ENCODE results near the gene NOC4L.
"Not testable (repeated sequence)": the region's sequence is repeated elsewhere in the genome, so short reads cannot be mapped to it uniquely, and the experiment has no call there.

NOC4L gene

DNA sequence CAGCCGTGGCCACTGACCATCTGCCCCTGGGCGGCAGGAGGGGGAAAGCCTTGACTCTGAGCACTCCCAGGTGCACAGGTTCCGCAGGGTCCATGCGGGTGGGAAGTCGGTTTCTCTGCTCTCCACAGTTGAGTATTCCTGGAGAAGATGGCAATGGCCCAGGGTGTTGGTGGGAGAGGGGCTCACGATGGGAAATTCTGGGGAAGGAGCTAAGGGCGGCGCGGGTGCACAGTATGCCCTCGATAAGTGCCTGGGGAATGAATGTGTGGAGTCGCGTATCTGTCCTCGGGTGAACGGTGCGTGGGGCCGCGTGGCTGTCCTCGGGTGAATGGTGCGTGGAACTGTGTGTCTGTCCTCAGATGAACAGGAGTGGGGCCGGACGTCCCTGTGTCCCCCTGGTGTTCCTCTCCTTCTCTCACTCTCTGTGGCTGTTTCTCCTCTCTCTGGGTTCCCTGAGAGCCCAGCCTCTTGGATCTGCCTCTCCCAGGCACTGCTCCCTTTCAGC, 38.0 kb downstream of the NOC4L start:
- DNase-seq, result no peak

DNA sequence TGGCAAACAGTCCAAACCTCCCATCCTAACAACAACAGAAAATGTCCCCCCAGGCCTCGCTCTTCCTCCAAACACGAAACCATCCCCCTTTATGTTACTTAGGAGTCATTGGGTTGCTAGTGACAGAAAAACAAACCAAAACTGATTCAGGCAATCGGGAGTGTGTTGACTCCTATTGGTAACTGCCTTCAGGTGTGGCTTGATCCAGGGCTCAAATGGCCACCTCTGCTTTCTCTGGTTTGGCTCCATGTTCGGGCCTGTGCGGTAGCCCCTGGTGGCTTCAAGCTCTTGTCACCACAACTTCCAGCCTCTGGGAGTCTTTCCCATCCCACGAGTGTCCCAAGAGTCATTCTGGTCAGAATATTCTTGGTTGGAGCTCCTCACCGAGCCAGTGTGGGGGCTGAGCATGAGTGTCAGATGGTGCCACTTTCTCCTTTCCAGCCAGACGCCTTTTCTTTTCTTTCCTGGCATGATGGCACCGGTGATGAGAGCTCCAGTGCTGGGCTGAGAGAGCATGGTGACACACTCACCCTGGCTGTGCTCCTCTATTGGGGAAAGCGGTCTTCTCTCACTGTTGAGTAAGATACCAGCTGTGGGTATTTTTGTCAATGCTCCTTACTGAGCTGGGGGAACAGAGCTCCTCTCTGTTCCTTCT, 38.6 kb downstream of the NOC4L start:
- no peak for DNase-seq

DNA sequence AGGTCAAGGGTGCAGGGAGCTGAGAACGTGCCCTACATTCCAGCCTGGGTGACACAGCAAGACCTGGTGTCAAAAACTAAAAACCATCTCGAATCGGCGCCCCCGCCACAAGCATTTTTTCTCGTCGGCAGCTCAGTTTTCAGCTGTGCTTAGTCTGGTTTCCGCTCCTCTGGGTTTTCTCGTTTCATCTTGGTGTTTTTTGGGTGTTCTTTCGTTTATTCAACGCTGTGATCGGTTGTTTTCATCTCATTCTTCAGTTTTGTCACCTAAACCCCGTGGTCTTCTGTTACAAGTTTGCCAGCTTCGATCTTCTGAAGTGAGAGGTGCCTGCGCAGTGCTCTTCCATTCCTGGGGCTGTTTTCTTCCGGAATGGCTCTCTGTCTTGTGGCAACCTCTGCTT, 41.4 kb downstream of the NOC4L start:
- DNase-seq, result peak; percentile 73

DNA sequence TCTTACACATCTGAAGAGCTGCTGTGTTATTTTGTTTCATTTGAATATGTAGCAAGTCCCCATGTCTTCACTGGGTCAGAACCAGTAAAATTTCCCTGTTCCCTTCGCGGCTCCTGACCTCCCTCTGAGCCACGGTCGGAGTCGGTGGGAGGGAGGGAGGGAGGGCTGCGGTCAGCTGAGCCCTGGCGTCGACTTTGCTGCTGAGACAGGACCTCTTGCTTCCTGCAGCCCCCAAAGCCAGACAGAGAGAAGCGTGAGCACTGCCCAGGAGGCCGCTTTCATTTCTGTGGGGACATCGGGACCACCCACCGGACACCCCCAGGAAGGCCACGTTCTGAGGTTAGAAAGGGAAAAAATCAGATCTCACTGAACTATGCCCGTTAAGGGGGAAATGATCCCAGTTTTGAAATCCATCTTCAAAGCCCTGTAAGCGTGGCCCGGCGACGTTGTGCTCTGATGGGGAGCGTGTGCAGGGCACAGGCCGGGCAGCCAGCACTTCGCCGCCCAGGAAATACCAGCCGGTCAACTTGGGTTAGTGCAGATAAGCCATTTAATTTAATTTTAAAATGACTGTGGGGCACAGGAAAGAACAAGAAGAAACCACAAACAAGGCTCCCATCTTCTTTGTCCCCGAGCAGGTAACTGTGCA, 42.1 kb downstream of the NOC4L start:
- DNase-seq, result no peak

DNA sequence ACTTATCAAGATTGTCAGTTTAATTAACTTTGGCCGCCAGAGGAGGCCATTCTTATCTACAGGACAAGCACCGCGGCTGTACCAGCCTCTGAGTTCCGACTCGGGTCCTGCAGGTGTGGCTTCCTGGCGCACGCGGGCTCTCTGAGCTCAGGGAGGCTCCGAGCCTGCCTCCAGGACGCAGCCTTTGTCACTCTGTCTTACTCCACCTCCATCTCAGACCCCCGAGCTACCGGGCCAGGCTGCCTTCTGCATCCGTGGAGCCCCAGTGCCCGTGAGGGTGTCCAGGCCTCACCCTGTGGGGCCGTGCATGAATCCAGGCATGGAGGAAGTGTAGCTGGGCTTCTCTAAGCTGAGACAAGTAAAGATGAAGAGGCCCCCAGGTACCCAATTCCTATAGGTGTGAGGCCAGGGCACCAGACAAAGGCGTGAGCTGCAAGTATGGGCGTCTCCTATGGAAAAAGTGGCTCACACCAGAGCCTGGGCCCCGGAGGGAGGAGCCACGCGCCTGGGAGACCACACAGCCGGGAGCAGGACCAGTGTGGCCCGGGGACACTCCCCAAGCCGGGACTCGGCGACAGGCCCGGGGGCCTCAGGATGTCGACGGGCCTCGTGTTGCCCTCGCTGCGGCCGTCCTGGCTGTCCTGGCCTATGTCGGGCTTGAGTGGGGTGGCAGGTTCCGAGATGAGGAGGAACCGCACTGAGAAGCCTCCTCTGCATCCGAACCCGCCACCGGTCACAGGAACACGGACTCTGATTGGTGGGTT, 42.8 kb downstream of the NOC4L start:
- no peak for DNase-seq

DNA sequence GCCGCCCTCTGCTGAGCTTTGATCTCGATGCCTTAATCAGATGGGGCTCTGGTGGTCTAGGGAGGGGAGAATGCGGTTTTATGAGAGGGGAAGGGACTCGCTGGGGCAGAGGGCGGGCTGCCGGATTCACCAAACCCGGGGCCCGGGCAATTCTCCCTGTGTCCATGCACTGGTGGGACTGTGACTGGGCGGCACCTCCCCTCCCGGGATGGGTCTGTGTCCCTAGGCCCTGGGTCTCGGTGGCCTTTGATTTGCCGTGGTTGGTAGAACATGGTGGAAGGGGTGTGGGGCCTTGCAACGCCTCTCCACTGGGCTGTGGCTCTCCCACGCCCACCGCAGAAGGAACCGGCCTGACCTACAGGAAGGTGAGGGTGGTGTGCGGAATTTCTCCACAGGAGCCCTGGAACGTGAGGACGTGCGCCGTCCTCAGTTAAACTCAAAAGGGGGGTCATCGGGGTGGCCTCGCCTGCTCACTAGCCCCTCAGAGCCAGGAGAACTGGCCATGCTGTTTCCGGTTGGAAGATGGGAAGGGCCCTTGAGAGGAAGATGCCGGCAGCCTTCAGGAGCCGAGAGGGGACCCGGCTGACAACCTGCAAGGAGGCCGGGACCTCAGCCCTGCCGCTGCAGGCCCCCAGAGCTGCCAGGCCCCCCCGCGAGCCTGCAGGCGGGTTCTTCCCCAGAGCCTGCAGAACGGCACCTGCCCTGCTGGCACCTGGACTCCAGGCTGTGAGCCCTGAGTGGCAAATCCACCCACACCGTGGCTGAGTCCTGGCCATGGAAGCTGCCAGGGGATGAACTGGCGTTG, 43.6 kb downstream of the NOC4L start:
- DNase-seq, result no peak

DNA sequence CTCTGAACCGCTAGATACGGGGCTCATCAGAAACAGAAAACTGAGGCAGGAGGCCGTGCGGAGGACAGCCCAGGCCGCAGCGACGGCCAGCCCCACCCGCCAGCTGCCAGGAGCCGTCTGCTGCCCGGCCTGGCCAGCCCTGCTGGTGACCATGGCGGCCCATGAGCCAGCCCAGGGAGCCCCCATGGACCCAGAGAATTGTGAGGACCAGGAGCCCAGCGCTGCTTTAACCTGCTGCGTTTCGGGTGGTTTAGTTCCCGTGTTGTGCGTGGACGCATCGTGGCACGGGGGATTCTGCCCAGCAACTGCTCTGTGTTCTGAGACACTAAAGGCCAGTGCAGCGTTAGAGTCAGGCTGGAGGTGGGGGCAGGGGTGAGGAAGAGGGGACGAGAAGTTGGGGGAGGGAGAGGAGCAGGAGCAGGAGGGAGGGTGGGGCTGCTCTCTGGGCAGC, 44.2 kb downstream of the NOC4L start:
- no peak for DNase-seq

DNA sequence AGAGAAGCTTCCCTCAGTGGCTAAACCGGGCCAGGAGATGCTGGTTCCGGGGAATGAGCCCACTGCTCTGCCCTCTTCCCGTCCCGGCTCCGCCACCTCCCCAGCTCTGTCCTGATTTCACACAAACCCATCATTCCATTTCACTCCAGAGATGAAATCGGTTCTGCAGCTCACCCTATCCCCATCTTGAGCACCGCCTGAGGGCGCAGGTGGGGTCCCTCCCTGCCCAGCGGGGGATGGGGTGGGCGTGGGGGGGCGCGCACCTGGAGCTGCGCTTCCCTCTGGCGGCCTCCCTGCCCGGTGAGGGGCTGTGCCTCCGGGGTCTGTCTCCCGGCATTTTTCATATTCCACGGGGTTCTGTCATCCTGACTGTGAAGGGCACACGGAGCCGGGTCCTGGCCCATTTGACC, 44.7 kb downstream of the NOC4L start:
- DNase-seq, result no peak

DNA sequence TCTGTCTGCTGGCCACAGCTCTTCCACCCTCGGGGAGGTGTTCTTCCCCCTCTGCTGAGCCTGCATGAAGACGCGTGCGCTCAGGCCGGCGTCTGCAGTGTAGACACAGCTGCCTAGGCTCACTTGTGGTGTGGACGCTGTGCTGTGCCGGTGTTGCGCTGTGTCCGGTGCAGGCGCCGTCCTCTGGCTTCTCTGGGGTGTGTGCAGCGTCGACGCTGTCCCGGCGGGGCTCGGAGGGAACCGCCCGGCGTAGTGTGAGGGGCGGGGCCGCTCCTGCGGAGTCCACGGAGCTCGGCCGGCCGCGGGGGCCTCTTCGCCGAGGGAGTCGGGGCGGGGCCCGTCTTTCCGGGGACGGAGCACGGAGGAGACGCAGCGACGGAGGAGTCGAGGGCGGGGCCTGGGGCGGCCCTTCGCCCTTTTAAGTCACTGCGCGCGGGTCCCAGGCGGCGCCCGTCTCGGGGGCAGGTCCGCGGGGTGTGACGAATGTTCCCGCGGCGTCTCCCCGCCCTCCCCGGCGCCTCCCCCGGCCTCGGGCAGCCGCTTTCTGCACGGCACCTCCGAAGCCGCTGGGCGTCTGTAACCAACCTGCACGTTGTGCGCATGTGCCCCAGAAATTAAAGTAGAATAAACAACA, 45.2 kb downstream of the NOC4L start:
- DNase-seq, result peak; percentile 94

DNA sequence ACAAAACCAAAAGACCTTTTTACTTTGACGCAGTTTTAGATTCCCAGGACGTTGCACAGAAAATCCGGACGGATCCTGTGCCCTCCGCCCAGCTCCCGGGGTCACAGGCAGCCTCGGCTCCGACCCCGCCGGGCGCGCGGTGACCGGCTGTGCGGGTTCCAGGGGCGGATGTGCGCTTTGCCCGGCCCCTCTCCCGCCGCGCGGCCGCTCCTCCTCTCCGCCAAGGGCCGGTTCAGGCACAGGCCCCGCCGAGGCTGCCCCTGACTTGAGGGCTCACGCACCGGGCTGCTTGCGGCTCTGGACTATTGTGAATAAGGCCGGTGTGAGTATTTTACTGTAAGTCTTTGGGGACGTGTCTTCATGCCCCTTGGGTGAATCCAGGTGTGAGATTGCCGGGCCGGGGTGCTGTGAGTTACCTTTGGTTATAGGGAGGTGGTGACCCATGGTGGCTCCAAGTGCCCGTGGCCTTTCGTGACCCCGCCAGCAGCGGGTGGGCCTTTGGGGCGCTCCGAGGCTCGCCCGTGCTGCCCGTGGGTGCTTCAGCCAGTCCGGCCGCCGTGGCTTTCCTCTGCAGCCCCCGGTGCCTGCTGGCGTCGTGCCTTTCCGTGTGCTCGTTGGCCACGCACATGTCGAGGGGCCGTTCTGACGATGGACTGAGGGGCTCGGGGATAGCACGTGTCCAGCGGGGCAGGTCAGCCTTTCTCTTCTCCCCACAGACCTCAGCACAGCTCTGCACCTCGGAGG, 45.9 kb downstream of the NOC4L start:
- DNase-seq, result no peak

DNA sequence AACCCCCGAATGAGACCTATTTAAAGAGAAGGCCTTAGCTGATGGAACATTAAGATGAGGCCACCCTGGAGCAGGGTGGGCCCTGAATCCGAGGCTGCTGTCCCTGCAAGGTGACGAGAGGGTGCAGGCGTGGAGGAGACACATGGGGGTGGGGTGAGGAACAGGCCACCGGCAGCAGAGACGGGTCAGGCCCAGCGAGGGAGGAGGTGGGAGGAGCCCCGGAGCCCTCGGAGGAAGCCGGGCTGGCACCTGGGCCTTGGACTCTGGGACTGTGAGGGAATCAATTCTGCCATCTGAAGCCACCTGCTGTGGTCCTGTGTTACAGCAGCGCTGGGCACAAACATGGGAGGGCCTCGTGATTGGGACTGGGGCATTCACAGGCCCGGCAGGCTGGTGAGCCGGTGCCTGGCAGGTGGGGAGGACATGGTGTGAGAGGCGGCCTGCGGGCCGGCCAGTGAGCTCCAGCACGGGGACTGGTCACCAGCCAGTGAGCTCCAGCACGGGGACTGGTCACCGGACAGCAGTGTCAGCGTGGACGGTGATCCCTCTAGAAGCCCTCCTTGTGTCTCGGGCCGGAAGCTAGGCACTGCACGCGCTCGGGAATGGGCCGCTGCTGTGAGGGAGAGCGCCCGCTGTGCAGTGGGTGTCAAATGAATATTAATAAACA, 46.7 kb downstream of the NOC4L start:
- no peak for DNase-seq

DNA sequence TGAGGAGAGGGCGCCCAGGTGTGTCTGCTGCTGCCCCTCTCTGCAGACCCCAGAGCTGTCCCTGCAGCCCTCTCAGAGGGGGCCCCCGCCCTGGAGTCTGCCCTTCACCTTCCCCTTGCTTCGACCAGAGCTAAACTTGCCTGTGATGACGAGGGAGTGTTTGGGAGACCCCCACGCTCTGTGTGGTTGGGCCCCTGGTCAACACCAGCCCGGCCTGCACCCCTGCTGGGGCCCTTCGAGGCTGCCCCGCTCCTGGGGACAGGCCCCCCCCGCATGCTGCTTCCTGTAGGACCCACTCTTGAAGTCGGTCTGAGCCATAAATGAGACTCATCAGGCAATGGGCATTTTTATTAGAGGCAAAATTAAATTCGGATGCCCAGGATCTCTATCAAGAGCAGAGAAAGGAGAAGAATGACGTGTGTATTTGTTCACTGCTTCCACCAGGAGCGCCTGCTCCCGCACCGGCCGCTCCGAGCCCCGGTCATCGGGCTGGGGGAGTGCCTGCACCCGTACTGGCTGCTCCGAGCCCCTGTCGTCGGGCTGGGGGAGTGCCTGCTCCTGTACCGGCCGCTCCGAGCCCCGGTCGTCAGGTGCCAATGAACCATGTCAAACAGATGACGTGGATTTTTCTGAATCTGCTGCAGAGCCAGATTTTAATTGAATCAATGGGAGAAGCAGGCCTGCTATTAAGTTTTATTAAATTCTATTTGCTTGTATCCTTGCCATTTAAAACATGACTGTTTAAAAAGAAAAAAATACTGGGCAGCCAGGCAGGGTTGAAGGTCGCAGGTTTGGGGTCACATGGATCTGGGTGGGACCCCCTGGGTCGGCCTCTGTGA, 47.7 kb downstream of the NOC4L start:
- no peak for DNase-seq

DNA sequence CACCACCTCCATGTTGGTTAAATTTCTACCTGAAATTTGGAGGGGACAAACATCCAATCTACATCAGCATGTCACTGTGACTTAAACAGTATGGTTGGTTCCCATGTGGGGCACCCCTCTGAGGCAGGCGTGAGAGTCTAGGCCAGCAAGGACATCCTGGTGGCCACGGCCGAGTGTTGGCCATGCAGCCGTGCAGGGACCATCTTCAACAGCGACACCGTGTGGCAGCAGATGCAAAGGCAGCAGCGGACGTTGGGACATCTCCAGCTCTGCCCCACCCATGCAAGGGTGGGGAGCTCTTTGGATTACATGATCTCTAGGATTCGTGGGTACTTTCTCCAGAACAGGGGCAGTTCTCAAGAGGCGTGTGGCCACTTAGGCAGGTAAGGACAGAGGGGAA, 49.8 kb downstream of the NOC4L start:
- no peak for DNase-seq

DNA sequence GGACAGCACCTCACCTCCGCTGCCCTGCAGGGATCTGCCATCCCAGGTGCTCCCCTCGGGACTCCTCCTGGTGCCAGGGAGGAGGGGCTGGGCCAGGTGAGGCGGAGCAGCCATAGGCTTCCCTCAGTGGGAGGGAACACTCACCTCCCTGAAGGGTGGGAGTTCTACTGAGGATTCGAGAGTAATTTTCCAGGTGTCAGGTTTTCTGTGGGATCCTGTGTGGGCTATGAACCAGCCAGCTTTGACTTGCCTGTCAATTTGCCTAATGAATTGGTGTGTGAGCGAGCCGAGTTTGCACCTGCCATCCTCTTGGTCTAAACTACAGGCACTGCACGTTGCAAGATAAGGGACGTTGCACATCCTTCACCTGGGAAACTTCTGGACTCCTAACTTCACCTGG, 50.3 kb downstream of the NOC4L start:
- DNase-seq, result no peak

DNA sequence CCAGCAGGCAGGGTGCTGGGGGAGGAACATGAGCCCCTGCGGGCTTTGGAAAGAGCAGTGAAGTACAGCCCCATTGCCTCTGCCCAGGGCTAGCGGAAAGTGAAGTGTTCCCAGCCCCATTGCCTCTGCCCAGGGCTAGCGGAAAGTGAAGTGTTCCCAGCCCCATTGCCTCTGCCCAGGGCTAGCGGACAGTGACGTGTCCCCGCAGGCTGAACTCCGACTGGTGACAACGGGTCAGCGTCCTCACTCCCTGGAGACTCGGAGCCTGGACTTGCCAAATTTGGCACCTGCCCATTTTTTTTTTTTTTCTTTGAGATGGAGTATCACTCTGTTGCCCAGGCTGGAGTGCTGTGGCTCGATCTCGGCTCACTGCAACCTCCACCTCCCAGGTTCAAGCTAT, 51.0 kb downstream of the NOC4L start:
- not testable (repeated sequence) for DNase-seq

DNA sequence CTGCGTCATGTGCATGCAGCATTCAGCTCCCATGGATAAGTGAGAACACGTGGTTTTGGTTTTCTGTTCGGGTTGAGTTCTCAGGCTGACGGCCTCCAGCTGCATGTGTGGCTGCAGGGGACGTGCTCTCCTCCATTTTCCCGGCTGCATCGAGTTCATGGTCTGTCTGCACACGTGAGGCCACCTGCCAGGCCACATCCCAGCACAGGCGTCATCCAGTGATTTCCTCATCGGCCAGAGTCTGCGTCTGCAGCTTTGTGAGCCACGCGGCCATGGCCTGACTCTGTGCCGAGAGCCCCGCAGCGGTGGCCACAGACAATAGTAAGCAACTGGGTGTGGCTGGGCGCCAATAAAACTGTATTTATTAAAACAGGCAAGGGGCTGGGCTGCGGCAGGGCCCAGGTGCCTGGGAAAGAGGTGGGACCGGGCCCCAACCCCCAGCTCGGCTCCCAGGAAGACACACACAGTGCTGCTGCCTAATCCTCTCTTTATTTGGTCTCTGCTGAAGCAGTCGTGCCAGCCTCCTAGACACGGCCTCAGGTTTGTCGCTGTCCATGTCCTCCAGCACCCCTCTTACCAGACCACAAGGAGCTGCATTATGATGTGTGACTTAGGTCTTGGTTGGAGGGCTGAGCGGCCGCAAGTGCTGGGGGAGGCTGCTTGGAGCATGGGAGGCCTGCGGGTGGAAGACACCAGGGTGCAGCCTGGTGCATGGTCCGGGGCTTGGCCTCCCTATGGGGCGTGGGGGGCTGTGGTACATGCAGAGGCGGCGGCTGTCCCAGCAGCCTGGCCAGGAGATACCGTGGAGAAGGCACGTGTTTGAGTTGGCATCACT, 52.0 kb downstream of the NOC4L start:
- DNase-seq, result no peak

DNA sequence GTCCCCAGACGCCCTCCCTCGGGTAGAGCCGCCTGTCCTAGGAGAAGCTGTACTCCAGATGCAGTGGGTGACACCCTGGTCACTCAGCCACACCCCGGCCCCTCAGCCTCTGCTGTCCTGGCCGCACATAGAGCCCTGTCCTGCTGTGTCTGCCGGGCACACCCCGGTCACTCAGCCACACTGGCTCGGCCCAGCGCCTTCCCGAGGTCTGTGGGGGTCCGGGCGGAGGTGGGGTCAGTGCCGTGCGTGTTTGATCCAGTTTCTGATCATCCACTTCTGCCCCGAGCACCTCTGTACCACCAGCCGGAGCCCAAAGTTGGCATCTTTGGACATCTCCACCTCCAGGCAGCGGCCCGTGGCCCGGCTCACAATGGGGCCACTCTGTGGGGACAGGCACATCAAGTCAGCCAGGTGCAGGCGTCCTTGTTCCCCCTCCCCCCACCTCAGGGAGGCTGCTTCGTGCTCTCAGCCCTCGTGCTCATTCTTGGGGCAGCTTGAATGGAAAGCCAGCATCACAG, 52.7 kb downstream of the NOC4L start:
- no peak for DNase-seq

DNA sequence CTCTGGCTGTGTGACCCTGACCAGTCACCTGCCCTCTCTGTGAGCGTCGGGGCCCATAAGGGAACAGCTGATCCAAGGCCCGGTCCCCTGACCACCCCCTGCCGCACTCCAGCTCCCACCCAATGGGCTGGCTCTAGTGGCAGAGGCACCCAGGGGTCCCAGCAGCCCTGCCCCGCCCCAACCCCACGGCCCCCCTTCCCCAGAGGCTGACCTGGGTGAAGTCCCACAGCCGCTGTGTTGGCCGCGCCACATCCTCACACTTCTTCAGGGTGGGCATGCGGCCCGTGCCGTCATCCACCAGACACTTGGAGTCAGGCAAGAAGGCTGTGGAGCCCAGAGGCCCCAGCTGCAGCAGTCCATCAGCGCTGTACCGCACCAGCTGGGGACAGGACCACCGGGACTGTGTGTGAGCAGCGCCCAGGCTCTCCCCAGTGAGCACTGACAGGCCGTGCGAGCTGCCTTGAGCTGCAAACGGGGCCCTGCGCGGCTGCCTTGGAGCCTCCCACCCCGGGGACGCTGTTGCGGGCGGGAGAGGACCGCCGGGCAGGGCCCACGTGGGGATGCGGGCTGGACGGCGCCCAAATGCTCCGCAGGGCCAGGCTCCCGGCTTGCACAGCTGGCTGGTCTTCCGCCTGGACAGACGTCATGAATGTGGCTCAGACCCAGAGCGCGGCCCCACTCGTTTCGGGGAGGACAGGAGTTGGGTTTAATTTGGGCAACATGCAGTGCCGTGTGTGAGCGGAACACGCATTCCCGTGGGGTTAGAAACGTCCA, 53.5 kb downstream of the NOC4L start:
- no peak for DNase-seq

All from central memory CD4-positive, alpha-beta T cell (primary cell).